Endothelial cell of umbilical vein (primary cell): Measurements from ENCODE around the gene STX16. TPM values are rescaled to one million over a fixed set of nuclear protein-coding genes. Genes with fewer than 3 reads are reported as not detected.

Experiments
- BruUV-seq: library from RNA; stranded (reverse); fragments of 400-500 nt; replicated peaks from 2 replicates; lab custom pipeline; 2021; lab: Mats Ljungman, UMichigan
- CTCF ChIA-PET: fragments of 300-600, 350-600 bp; sonication (Branson Sonifier 250); formaldehyde crosslinking; loops from one replicate; lab custom pipeline; 2021; ENCODE audit warnings: antibody characterized with exemption, inconsistent platforms; lab: Charles Lee
- POLR2A ChIA-PET: fragments of 300-600, 350-600 bp; sonication (Branson Sonifier 250); formaldehyde crosslinking; loops from one replicate; lab custom pipeline; 2021; ENCODE audit warnings: antibody characterized with exemption, inconsistent platforms; lab: Charles Lee
- DNase-seq: peaks from one replicate; pipeline ENCODE4 v3.0.0-alpha.2; 2011; ENCODE audit warnings: low read depth, low spot score
- FAIRE-seq: peaks from 2 replicates; lab custom pipeline; 2011; peaks lifted over from hg19 to GRCh38; lab: Jason Lieb, UNC
- H2AFZ ChIP-seq: 2 replicates; pipeline ENCODE4 v1.6.0; 2012; ENCODE audit warnings: low read depth, low read length, control low read depth, inconsistent platforms
- H3K27ac ChIP-seq: 2 replicates; pipeline ENCODE4 v1.5.1; 2011; ENCODE audit warnings: low read depth, mild to moderate bottlenecking, control low read depth, low read length, moderate library complexity; ENCODE audit not compliant: insufficient read depth
- H3K27me3 ChIP-seq, 2 experiments: 2 replicates each; pipeline versions ENCODE4 v1.6.0 to v1.6.1; 2011; ENCODE audit warnings: low read length in 2 of 2, mixed read lengths in 1 of 2; ENCODE audit not compliant: control insufficient read depth in 2 of 2, insufficient read depth in 2 of 2
- H3K36me3 ChIP-seq, 2 experiments: 2 replicates in 1 of 2; 3 replicates in 1 of 2; pipeline ENCODE4 v1.5.1; 2011; ENCODE audit warnings: low read length in 2 of 2, mild to moderate bottlenecking in 1 of 2, moderate library complexity in 1 of 2; ENCODE audit not compliant: control insufficient read depth in 2 of 2, insufficient read depth in 2 of 2; ENCODE audit errors: extremely low read depth in 1 of 2
- H3K4me1 ChIP-seq: 3 replicates; pipeline ENCODE4 v1.5.1; 2011; ENCODE audit warnings: mild to moderate bottlenecking, low read length; ENCODE audit not compliant: control insufficient read depth, insufficient read depth; ENCODE audit errors: extremely low read depth
- H3K4me2 ChIP-seq: 2 replicates; pipeline ENCODE4 v1.6.1; 2011; ENCODE audit warnings: low read length, control low read depth, mixed read lengths; ENCODE audit not compliant: insufficient read depth
- H3K4me3 ChIP-seq, 3 experiments: fragments of 200-600 bp in 1 of 3; sonication (generic), shearing (Covaris generic) in 1 of 3; replicated peaks in 1 of 3; 2 replicates each; pipeline ENCODE4 v1.5.1; 2011 to 2016; ENCODE audit warnings: control low read depth in 3 of 3, low read length in 3 of 3, mild to moderate bottlenecking in 2 of 3, inconsistent platforms in 1 of 3, low read depth in 1 of 3, moderate library complexity in 1 of 3; ENCODE audit not compliant: insufficient read depth in 1 of 3
- H3K79me2 ChIP-seq: 2 replicates; pipeline ENCODE4 v1.6.0; 2012; ENCODE audit warnings: low read length, inconsistent platforms; ENCODE audit not compliant: control insufficient read depth, insufficient read depth
- H3K9ac ChIP-seq: replicated peaks from 2 replicates; pipeline ENCODE3; 2011; ENCODE audit warnings: low read length, control low read depth; ENCODE audit not compliant: insufficient read depth; ENCODE audit errors: extremely low read depth
- H3K9me1 ChIP-seq: replicated peaks from 3 replicates; pipeline ENCODE4 v1.6.0; 2011; ENCODE audit warnings: mild to moderate bottlenecking, low read length; ENCODE audit not compliant: control insufficient read depth, insufficient read depth; ENCODE audit errors: extremely low read depth
- H3K9me3 ChIP-seq: replicated peaks from 2 replicates; pipeline ENCODE4 v1.5.1; 2012; ENCODE audit warnings: low read length, inconsistent platforms; ENCODE audit not compliant: control insufficient read depth, insufficient read depth
- H4K20me1 ChIP-seq: replicated peaks from 2 replicates; pipeline ENCODE3; 2011; ENCODE audit warnings: mild to moderate bottlenecking, low read length; ENCODE audit not compliant: control insufficient read depth, insufficient read depth; ENCODE audit errors: extremely low read depth
- CTCF ChIP-seq, 2 donors: IDR thresholded peaks; 1 replicate in 1 of 2; 2 replicates in 1 of 2; pipeline ENCODE4 v1.5.1; 2011; ENCODE audit warnings: low read length in 2 of 2, mild to moderate bottlenecking in 2 of 2, moderate library complexity in 2 of 2, control low read depth in 1 of 2, inconsistent platforms in 1 of 2, low read depth in 1 of 2; ENCODE audit not compliant: insufficient read depth in 1 of 2; ENCODE audit errors: extremely low read depth in 1 of 2
- EZH2 ChIP-seq: IDR thresholded peaks from 2 replicates; pipeline ENCODE4 v1.6.1; 2012; ENCODE audit warnings: borderline replicate concordance, low read depth, mild to moderate bottlenecking, moderate library complexity, low read length, inconsistent platforms; ENCODE audit not compliant: severe bottlenecking
- FOS ChIP-seq: IDR thresholded peaks from 2 replicates; pipeline ENCODE4 v1.6.1; 2011; ENCODE audit warnings: mild to moderate bottlenecking, low read length, moderate library complexity, borderline replicate concordance; ENCODE audit not compliant: insufficient read depth
- GATA2 ChIP-seq: IDR thresholded peaks from 2 replicates; pipeline ENCODE4 v1.7.0; 2011; ENCODE audit warnings: low read depth, mild to moderate bottlenecking, moderate library complexity, mixed read lengths, low read length; ENCODE audit not compliant: insufficient read length, insufficient read depth
- JUN ChIP-seq: IDR thresholded peaks from 2 replicates; pipeline ENCODE4 v1.6.1; 2011; ENCODE audit warnings: borderline replicate concordance, low read depth; ENCODE audit not compliant: insufficient read length, insufficient read depth
- MAX ChIP-seq: IDR thresholded peaks from 2 replicates; pipeline ENCODE4 v1.6.1; 2011; ENCODE audit not compliant: insufficient read depth, insufficient read length
- MYC ChIP-seq: IDR thresholded peaks from one replicate; pipeline ENCODE4 v1.6.1; 2011; ENCODE audit warnings: mild to moderate bottlenecking, low read depth, low read length
- POLR2A ChIP-seq: IDR thresholded peaks from 2 replicates; pipeline ENCODE4 v1.6.1; 2012; ENCODE audit warnings: low read depth, mild to moderate bottlenecking, control low read depth, low read length
- POLR2AphosphoS5 ChIP-seq: IDR thresholded peaks from 2 replicates; pipeline ENCODE4 v1.6.1; 2012; ENCODE audit warnings: low read depth, mild to moderate bottlenecking, control low read depth, low read length, moderate library complexity; ENCODE audit not compliant: insufficient read depth
- dilution Hi-C: fragments of 300-500 bp; cut with MboI; formaldehyde crosslinking; loops from one replicate; pipeline ENCODE4 v1.15.0; 2019; ENCODE audit warnings: low sequenced_read_pairs; ENCODE audit not compliant: extremely low pct_ligation_motif_present
- intact Hi-C: fragments of 100-400 bp; cut with micrococcal nuclease; formaldehyde crosslinking; loops from one replicate; pipeline ENCODE4 v1.10.0; 2022
- polyA plus RNA-seq, 4 experiments: library from polyadenylated mRNA; depleted of rRNA in 3 of 4; stranded (reverse) in 3 of 4; unstranded in 1 of 4; fragments of >200 nt; gene quantifications; 2 replicates each; pipeline versions ENCODE4 v1.2.1 to v1.2.3, GENCODE V29; 2011 to 2012; ENCODE audit warnings: missing spikeins in 1 of 4
- total RNA-seq: library from RNA; stranded (reverse); gene quantifications from 2 replicates; pipeline ENCODE4 v1.2.3, GENCODE V29; 2021

The STX16 gene
- total and polyA plus RNA-seq, 2 donors (not counting 3 experiments of a cell fraction or from before 2014, with no cell fraction given): 43.1 to 63.5 TPM

GRCh38 chr20:58629215-58629580 is 21.9 kb upstream of the STX16 start:
- Histone ChIP-seq H3K4me1 (peaks cover 33% of the 10 kb centered on the region), H3K79me2 (no peaks in the 10 kb centered on the region), H3K9me1 (no peaks in the 10 kb centered on the region), H4K20me1 (no peaks in the 10 kb centered on the region), H2AFZ (no peak overlapping the region), H3K9me3 (no peaks in the 10 kb centered on the region), H3K4me3 (no peak overlapping the region), H3K27me3 (no peaks in the 10 kb centered on the region), H3K27ac (no peak overlapping the region), H3K36me3 (no peaks in the 10 kb centered on the region), H3K4me2 (no peak overlapping the region), H3K9ac (no peak overlapping the region)
- intact Hi-C loops (no loop called here), dilution Hi-C loops (no loop called here)
- no peak for TF ChIP-seq CTCF (IDR thresholded peaks at IDR 0.05; ENCODE audit: extremely low read depth in 1 of 2, insufficient read depth in 1 of 2, low read depth in 1 of 2, low read length in 2 of 2)
- no peak for TF ChIP-seq POLR2AphosphoS5
- no peak for TF ChIP-seq MYC
- no peak for TF ChIP-seq FOS
- TF ChIP-seq EZH2: no peak
- no peak for TF ChIP-seq GATA2
- TF ChIP-seq MAX: no peak
- TF ChIP-seq JUN: no peak
- no peak for TF ChIP-seq POLR2A
- POLR2A ChIA-PET: no interaction called here
- no peak for FAIRE-seq
- CTCF ChIA-PET: interaction anchor here (1.2 kb wide), 1 partner anchor 10 kb away, joined by 4 read pairs; no protein-coding TSS in a partner anchor
- no peak for DNase-seq
- no TSS peak for BruUV-seq
